Stimulated activated naive CD4-positive, alpha-beta T cell treated with Interleukin-2 at 50 U/mL for 16 hours (primary cell): Measurements from ENCODE around the gene RPN2.

Experiments
- DNase-seq: peaks from one replicate; lab custom pipeline; 2025; lab: John Stamatoyannopoulos, UW

Gene RPN2

DNA sequence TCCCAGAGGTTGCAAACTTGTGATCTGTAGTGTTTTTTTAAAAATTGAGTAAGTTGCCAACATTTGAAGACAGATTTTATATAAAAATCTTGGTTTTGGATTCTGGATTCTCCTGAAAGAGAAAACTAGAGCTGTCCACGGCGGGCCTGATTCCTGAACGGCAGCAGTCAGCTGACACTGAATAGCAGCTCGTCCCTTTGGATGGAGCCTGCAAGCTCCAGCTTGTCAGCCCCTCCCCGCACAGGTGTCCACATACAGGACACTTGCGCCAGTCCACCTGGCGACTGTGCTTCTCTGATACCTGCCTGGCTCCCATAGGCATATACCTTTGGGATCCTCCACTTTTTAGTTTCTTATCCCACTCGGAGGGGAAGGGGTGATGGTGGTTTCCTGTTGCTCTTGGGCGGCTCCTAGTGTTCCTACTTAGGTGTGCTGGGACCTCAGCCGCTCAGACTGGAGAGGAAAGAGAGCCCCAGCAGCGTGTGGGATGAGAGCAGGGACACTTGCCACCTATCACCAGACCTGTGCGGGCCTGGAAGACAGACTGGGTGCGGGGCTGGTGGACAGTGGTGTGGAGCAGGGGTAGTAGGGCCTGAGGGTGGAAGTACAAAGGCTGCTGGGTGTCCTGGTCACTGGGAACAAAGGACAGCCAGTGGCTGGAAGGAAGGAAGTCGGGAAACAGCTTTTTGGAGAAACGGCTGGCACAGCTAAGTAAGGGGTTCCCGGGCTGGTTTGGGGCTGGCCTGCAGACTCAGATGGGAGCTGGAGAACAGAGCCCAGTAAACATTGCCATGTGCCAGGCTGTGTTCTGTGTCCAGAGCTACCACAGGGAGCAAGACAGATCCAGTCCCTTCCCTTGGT lies 64.2 kb downstream of the RPN2 start:
- no peak for DNase-seq

DNA sequence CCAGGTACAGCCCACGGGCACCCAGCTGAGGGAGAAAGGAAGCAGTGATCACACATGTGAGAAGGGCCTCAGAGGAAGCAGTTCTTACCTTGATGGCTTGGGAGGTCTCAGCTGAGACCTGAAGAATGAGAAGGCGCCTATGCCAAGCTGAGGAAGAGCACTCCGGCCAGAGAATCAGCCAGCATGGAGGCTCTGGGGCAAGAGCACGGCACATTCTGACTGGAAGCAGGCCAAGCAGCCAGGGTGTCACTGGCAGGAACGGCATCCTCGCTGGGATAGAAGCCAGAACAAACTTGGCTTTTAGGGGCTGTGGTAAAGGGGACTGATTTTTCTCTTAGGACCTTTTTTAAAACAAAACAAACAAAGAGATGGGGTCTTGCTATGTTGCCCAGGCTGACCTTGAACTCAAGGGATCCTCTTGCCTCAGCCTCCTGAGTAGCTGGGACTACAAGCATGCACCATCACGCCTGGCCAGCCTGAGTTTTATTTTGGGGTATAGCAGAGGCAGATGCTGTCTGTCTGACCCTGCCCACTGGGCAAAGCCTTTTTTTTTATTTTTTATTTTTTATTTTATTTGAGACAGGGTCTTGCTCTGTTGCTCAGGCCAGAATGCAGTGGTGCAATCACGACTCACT lies 64.9 kb downstream of the RPN2 start:
- DNase-seq = no peak

DNA sequence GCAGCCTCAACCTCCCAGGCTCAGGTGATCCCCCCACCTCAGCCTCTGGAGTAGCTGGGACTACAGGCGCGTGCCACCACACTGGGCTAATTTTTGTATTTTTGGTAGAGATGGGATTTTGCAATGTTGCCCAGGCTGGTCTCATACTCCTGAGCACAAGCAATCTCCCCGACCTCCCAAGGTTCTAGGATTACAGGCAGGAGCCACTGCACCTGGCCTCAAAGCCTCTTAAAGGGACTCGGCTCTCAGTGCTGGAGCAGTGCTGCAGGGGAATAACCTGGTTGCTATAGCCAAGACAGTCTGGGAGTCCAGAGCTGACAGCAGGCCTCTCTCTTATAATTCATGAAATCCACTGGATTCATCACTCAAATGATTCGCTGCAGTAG lies 65.4 kb downstream of the RPN2 start:
- no peak for DNase-seq

- DNase-seq = no peak
These were observed 66.4 kb downstream of the RPN2 start for GRCh38 chr20:37245216-37246150.

DNA sequence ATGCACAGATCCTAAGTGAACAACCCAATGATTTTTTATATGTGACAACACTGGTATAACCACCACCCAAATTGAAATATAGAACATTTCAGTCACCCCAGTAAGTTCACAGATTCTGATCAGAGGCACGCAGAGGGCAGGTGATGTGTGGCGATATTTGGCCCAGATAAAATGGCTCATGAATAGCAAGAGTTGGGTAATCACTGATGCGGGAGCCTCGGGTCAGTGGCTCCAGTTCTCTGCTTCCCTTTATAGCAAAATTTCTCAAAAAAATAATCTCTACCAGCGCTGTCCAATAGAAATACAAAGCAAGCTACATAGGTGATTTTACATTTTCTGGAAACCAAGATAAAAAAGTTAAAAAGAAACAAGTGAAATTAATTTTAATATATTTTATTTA lies 67.6 kb downstream of the RPN2 start:
- DNase-seq = no peak

DNA sequence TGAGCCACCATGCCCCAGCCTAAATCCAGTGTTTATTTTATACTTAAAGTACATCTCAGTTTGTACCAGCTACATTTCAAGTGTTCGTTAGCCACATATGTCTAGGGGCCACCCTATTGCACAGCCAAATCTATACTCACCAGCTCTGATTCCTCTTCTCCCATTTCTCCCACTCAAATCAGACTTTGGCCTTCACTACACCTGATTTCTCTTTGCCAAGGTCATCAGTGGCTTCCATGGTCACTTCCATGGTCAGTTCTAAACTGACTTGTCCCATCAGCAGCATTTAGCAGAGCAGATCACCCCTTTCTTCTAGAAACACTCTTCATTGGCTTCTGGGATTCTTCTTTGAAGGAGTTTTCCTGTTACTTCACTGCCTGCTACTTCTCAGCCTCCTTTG lies 68.4 kb downstream of the RPN2 start:
- DNase-seq = no peak

- no peak for DNase-seq
These were observed 70.2 kb downstream of the RPN2 start for GRCh38 chr20:37249304-37249703.

DNA sequence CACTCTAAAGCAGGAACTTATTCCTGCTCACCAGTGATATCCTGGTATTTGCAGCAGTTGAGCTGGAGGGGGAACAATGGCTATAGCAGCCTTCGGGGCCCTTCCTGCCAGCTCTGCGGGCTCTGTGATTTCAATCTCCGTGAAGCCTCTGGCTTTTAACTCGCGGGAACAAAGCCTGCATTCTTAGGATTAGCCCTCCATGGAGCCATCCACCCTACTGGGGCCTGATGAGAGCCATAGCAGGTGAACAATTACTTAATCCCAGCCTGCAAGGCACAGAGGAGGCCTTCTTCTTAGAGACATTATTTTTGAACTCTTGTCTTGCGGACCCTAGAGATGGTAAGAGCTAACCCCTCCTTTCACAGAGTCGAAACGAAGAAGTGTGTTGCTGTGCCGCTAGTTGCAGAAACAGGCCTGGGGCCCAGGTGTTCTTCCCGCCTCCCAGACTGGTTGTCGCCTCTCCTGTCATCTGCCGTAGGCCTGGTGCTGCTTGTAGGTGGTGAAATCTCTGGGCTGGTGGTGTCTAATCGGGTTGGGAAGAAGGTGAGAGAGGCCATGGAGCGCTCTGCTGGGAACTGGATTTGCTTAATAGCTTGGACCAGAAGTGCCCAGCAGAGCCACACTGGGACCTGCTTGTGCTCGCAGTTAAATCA lies 72.8 kb downstream of the RPN2 start:
- no peak for DNase-seq

- no peak for DNase-seq
These were observed 74.0 kb downstream of the RPN2 start for GRCh38 chr20:37253087-37253486.

DNA sequence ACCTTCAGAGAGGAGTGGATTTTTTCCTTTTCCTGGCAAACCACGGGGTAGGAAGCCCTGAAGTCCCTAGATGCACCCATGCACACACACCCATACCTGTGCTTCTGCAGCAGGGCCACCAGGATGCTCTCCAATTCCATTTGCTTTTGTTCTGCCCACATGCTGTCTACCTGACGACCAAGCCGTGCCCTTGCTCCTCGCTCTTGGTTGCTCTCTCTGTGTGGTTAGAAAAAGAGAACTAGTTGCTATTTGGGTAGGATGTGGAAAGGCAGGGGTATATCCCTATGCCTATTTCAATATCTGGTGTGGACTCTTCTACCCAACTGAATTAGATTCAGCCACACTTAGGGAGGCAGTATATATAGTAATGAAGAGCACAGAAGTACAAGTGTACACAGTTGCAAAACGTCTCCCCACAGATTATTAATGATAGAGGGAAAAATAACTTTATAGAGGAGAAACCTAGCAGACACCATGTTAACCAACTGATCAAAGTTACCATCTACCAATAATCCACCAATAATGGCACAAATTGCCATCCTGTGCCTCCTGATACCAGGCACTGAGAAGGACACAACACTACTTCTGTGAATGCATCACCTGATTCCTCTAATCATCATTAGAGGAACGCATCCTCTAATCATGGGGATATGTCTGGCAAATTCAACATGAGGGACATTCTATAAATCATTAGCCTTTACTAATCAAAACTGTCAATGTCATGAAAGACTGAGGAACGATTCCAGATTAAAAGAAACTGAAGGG lies 75.2 kb downstream of the RPN2 start:
- no peak for DNase-seq

- DNase-seq = no peak
These were observed 77.2 kb downstream of the RPN2 start for GRCh38 chr20:37256286-37256685.

DNA sequence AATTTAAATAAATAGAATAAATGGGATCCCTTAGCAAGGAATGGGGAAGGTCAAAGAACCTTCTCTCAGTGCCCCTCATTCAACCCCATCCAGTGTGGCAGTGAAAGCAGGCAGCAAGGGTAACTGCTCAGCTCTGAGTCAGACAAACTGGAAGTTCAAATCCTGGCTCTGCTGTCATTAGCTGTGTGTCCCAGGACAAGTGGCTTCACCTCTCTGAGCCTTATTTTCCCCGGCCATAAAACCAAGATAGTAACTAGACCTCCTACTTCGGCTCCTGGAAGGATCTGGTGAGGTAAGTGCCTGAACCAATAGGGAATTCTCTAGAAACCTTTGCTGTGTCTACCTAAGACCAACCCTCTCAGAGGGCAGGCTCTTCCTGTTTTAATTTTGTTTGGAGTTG lies 78.4 kb downstream of the RPN2 start:
- no peak for DNase-seq

DNA sequence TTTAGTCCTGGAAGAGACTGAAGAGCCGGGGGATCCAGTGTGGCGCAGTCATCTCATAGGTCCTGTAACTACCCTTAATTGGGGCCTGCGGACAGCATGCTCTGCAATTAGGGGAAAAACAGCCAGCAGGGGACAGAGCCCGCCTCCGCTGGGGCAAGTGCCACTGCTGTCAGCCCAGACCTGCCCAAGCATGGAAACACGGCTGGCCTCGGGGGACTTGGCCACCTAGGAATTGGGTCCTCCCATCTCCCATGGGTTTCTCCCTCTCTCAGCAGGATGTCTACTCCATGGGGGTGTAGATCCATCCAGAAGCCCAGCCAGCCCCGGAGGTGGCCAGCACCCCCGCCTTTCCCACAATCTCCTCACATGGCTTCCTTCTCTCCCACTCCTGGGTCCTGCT lies 78.9 kb downstream of the RPN2 start:
- DNase-seq = no peak

DNA sequence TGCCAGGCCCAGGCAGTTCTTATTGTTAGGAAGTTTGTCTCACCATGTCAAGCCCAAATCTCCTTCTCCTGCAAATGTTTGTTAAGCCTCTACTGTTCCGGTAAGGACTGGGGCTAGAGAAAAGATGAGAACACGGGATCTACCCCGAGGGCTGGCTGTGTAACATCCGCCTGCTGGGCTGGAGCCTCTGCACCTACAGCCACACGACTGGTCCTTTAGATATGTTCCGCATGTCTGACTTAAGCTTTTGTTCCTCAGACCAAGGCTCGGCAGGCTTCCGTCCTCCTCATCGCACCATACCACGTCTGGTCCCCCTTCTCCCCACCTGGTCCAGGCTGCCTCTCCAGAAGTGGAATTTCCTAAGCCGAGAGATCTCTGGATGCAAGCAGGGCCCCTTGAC lies 79.9 kb downstream of the RPN2 start:
- DNase-seq = no peak

DNA sequence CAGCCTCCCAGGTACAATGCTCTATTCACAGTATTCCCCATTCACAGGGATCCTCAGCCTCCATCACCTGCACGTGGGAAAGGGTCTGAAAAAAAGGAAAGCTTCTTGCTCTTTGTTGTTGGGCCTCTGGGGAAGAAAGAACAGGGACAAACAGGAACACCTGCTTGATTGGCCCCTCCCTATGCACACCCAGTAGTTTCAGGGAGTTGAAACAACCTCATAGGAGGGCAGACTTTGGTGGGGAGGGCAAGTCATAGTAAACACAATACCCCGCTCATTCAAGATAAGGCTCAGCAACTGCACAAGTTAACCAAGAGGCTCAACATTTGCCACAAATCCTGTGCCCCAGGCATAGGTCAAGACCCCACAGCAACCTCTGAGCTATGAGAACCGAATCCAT lies 80.7 kb downstream of the RPN2 start:
- no peak for DNase-seq

GRCh38 chr20:37260923-37261322 lies 81.8 kb downstream of the RPN2 start:
- no peak for DNase-seq

DNA sequence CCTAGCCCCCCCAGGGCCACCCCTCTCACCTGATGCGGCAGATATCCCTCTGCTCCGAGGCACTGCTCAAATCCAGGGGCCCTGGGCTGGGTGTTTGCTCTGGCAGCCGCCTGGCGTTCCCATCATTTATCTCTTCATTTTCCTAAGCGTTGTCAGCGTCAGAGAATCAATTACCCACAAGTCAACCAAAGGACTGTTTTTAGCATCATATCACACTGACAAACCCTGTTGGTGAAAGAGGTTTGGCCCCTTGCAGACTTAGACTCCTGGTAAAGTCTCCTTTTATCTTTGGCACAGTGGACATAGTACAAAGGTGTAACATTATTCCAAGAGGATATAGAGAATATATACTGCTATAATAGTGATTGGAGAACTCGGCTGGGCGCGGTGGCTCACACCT lies 82.6 kb downstream of the RPN2 start, which contains the start of gene GHRH:
Gene GHRH, minus strand, starts transcription at position 101 of the 400 bp plus-strand sequence. CDS start 4,925 bp downstream, outside the sequence.
- no peak for DNase-seq

- DNase-seq = no peak
These were observed 83.4 kb downstream of the RPN2 start for GRCh38 chr20:37262505-37262904.

DNA sequence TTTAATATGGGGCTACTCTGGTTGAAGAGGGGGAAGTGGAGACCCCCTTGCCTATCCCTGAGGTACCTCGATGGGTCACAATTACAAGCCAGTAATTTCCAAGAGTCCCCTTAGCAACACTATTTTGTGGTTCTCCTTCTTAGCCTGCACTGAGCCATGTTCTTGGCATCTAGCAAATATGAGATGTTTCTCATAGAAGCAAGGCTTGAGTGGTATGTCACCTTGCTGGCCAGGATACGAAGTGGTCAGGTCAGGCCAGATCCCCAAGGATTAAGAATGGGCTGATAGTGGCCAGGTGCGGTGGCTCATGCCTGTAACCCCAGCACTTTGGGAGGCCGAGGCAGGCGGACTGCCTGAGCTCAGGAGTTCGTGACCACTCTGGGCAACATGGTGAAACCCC lies 84.6 kb downstream of the RPN2 start:
- DNase-seq = no peak

GRCh38 chr20:37265152-37265551 lies 86.0 kb downstream of the RPN2 start:
- no peak for DNase-seq
